NT2/D1 (cell line): ENCODE data around the gene KRTAP10-6.

Experiments used
- DNase-seq: peaks from one replicate; pipeline ENCODE4 v3.0.0-alpha.2; 2011; ENCODE audit warnings: low read depth, low spot score
- H3K27me3 ChIP-seq: 2 replicates; pipeline ENCODE4 v1.6.0; 2011; ENCODE audit warnings: mild to moderate bottlenecking; ENCODE audit not compliant: insufficient read length, insufficient read depth
- H3K36me3 ChIP-seq: 2 replicates; pipeline ENCODE4 v1.6.1; 2011; ENCODE audit warnings: mild to moderate bottlenecking, low read length, mixed read lengths; ENCODE audit not compliant: insufficient read depth, insufficient read length
- H3K4me1 ChIP-seq: 2 replicates; pipeline ENCODE4 v1.5.1; 2011; ENCODE audit not compliant: insufficient read depth, insufficient read length
- H3K4me3 ChIP-seq: 2 replicates; pipeline ENCODE4 v1.5.1; 2011; ENCODE audit warnings: low read depth; ENCODE audit not compliant: insufficient read length
- H3K9ac ChIP-seq: 2 replicates; pipeline ENCODE4 v1.6.0; 2011; ENCODE audit warnings: low read depth; ENCODE audit not compliant: insufficient read length
- H3K9me3 ChIP-seq: 2 replicates; pipeline ENCODE4 v1.5.1; 2011; ENCODE audit warnings: mild to moderate bottlenecking, low read length; ENCODE audit not compliant: insufficient read depth
- SUZ12 ChIP-seq: IDR thresholded peaks from 2 replicates; pipeline ENCODE4 v1.6.1; 2011; ENCODE audit not compliant: insufficient read length, insufficient read depth; ENCODE audit errors: extremely low read depth
- YY1 ChIP-seq: IDR thresholded peaks from 2 replicates; pipeline ENCODE4 v1.6.1; 2011; ENCODE audit not compliant: insufficient read length, insufficient read depth
- ZNF274 ChIP-seq: IDR thresholded peaks from 2 replicates; pipeline ENCODE4 v1.6.1; 2011; ENCODE audit warnings: mild to moderate bottlenecking, low read depth, low read length

The KRTAP10-6 gene

GRCh38 chr21:44616591-44616926 lies 24.3 kb upstream of the KRTAP10-6 start:
- Histone ChIP-seq H3K36me3 (no peaks in the 10 kb centered on the region), H3K9me3 (peaks cover 21% of the 10 kb centered on the region), H3K4me1 (peaks cover 14% of the 10 kb centered on the region), H3K4me3 (no peak overlapping the region), H3K27me3 (no peaks in the 10 kb centered on the region), H3K9ac (no peak overlapping the region)
- DNase-seq, result no peak
- TF ChIP-seq YY1 (no peak), SUZ12 (no peak), ZNF274 (no peak)

DNA sequence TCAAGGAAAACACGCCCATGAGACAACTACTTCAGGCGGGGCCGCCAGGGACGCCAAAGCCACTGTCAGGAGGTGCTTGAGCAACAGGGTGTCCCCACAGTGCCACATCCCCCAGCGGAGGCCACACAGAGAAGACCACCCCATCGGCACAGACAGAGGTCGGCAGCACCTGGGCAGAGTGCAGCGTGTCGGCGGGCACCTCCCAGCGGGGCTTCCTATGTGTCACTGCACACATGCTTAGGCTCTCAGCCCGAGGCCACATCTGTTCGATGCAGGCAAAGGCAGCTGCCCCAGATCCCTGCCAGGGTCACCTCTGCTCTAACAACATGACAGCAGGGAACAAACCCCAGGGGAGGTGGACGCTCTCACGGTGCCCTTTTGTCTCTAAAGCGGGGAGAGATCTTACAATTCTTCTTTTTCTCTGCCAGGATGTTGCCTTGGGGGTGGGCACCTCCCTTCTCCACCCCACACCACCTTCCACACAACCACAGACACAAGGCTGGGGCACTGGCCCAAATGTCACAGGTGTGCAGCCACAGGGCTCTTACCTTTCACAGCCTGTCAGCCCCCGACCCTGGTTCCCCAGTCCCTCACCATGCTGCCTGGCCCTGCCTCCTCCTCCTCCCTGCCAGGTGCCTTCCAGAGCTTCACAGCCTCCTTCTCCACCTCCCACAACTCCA lies 23.7 kb upstream of the KRTAP10-6 start:
- Histone ChIP-seq H3K36me3 (no peaks in the 10 kb centered on the region), H3K4me3 (no peak overlapping the region), H3K9ac (no peak overlapping the region), H3K27me3 (no peaks in the 10 kb centered on the region), H3K9me3 (peaks cover 22% of the 10 kb centered on the region), H3K4me1 (peaks cover 14% of the 10 kb centered on the region)
- DNase-seq, result no peak
- TF ChIP-seq ZNF274 (no peak), YY1 (no peak), SUZ12 (no peak)

DNA sequence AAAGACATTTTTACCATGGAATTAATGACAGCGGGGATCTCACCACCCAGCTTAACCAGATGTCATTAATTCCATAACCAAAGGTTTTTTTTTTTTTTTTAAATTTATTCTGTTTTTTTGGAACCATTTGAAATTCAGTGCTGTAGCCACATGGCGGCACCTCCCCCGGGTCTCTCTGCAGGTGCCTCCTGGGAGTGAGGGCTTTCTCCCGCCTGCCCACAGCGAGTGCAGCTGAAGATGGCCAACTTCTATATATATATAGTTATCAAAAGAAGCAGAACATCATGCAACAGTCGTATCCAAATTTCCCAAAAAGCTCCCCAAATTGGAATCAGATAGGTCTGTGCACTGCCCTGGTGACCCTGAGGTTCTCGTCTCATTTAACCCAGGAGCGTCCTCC lies 23.2 kb upstream of the KRTAP10-6 start:
- H3K9me3 ChIP-seq, result peaks cover 22% of the 10 kb centered on the region
- no peak for DNase-seq
- H3K9ac ChIP-seq, result no peak overlapping the region
- H3K36me3 ChIP-seq, result no peaks in the 10 kb centered on the region
- no peak overlapping the region for H3K4me3 ChIP-seq
- peaks cover 14% of the 10 kb centered on the region for H3K4me1 ChIP-seq
- TF ChIP-seq YY1 (no peak), SUZ12 (no peak), ZNF274 (no peak)
- H3K27me3 ChIP-seq, result no peaks in the 10 kb centered on the region

- Histone ChIP-seq H3K9me3 (peaks cover 23% of the 10 kb centered on the region), H3K9ac (no peak overlapping the region), H3K36me3 (no peaks in the 10 kb centered on the region), H3K27me3 (no peaks in the 10 kb centered on the region), H3K4me3 (no peak overlapping the region), H3K4me1 (peaks cover 14% of the 10 kb centered on the region)
- TF ChIP-seq ZNF274, result no peak
- no peak for TF ChIP-seq SUZ12
- no peak for TF ChIP-seq YY1
- no peak for DNase-seq
These were observed 22.7 kb upstream of the KRTAP10-6 start for GRCh38 chr21:44614961-44615391.

DNA sequence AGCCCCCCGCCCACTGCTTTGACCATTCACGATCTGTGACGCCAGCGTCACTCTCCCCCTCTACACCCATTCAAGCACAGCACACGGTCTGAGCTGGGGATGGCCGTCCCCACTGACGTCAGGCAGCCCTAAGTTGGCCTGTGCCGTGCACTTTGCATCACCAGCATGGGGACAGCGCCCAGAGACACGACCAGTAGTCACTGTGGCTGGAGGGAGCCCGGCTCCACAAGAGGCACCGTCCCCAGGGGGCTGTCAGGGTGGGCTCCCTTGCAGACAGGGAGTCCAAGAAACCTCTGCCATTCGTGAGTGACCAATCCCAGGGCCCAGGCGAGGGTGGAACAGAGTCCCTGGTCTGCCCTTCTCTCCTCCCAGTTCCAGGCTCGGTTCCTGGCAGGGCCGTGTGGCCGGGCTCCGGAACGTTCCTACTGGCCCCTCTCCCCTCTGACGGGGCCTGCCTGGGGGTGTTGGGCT lies 21.9 kb upstream of the KRTAP10-6 start:
- DNase-seq, result no peak
- peaks cover 23% of the 10 kb centered on the region for H3K9me3 ChIP-seq
- H3K4me1 ChIP-seq, result peaks cover 14% of the 10 kb centered on the region
- no peaks in the 10 kb centered on the region for H3K36me3 ChIP-seq
- TF ChIP-seq YY1 (no peak), ZNF274 (no peak), SUZ12 (no peak)
- no peaks in the 10 kb centered on the region for H3K27me3 ChIP-seq
- H3K4me3 ChIP-seq, result no peak overlapping the region
- H3K9ac ChIP-seq, result no peak overlapping the region

DNA sequence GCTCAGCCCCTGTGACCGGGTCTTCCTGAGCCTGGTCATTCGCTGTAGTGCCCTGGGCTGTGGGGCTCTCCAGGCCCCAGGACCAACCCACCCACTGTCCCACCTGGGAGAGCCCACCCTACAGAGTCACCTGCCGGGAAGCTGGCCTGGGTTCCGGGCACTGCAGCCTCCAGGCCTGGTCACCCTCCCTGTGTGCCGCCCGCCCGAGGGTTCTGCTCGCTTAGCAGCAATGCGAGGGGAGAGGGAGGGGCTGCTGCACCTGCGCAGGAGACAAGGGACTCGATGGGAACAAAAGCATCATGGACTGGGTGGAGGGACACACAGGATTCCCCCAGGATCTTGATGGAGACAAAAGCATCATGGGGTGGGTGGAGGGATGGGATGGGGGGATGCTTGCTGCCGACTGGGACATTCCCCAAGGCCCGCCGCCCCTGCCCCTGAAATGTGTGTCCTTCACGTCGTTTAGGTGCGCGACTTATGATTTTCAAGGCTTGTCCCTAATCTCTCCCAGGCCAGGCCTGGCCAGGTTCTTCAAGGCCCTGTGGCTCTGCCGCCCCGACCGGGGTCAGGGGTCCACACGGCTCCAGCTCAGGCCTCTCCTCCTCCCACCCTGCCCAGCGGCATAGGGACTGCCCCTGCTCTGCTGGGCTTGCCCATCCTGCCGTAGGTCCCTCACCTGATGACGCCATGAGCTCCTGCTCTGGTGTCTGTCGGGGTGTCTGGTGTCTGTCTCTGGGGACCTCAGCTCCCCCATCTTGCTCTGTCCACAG lies 21.3 kb upstream of the KRTAP10-6 start:
- no peaks in the 10 kb centered on the region for H3K36me3 ChIP-seq
- peaks cover 20% of the 10 kb centered on the region for H3K9me3 ChIP-seq
- no peak overlapping the region for H3K9ac ChIP-seq
- DNase-seq, result no peak
- H3K4me1 ChIP-seq, result peaks cover 14% of the 10 kb centered on the region
- H3K4me3 ChIP-seq, result no peak overlapping the region
- H3K27me3 ChIP-seq, result no peaks in the 10 kb centered on the region
- TF ChIP-seq SUZ12, result no peak
- no peak for TF ChIP-seq ZNF274
- no peak for TF ChIP-seq YY1

- H3K4me3 ChIP-seq, result no peak overlapping the region
- no peak for TF ChIP-seq SUZ12
- no peak for TF ChIP-seq YY1
- no peak for TF ChIP-seq ZNF274
- DNase-seq, result no peak
- H3K27me3 ChIP-seq, result no peaks in the 10 kb centered on the region
- H3K9me3 ChIP-seq, result peaks cover 20% of the 10 kb centered on the region
- peaks cover 14% of the 10 kb centered on the region for H3K4me1 ChIP-seq
- no peaks in the 10 kb centered on the region for H3K36me3 ChIP-seq
- H3K9ac ChIP-seq, result no peak overlapping the region
These were observed 20.4 kb upstream of the KRTAP10-6 start for GRCh38 chr21:44612669-44613229.
